Hematopoietic multipotent progenitor cell treated with erythropoietin and hydrocortisone succinate and interleukin-3 and kit ligand, for 17 days (in vitro differentiated cells): Measurements from ENCODE around the gene F2R.
"Not testable (repeated sequence)": the region's sequence is repeated elsewhere in the genome, so short reads cannot be mapped to it uniquely, and the experiment has no call there.

Experiments
- DNase-seq: peaks from one replicate; pipeline ENCODE4 v3.0.0-alpha.2; 2015; ENCODE audit warnings: low spot score

The F2R gene

DNA sequence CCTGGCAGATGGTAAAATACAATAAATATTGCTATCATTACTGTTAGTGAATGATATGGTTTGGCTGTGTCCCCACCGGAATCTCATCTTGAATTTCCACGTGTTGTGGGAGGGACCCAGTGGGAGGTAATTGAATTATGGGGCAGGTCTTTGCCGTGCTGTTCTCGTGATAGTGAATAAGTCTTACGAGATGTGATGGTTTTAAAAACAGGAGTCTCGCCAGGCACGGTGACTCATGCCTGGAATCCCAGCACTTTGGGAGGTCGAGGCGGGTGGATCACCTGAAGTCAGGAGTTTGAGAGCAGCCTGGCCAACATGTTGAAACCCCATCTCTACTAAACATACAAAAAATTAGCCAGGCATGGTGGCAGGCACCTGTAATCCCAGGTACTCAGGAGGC lies 45.2 kb downstream of the F2R start:
- not testable (repeated sequence) for DNase-seq

DNA sequence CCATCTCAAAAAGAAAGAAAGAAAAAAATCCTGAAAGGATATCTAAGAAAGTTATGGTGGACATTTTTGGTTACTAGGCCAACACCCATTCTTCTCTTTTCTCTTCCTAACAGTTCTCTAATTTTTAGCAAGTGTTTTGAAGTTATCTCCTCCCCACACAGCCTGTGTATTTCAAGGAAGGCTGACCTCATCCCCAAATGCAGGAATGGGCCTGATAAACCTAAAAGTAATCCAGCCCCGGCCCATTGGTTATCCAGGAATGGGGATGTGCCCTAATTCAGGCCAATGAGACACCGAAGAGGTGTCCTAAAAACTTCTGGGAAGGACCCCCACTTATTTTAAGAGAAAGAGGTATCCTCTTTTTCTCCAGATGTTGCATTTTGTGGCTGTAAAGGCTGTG lies 46.6 kb downstream of the F2R start:
- no peak for DNase-seq

DNA sequence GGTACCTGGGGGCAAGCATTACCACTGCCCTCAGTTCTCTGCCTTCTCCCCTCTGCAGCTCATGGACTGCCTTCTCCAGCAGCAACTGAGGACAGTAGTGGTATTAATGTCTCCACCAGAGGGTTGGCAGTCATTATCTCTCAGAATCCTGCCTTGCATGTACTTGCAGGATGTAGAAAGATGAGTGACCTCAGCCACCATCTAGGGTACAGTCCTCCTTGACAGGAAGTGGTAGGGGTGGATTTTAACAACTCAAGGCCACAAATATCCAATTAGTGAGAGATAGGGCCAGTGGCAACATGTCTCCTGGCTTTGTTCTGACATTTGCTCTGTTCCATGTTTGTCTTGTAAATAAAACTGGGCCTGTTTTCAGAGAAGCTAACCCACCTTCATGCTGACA lies 47.2 kb downstream of the F2R start:
- DNase-seq, result no peak

DNA sequence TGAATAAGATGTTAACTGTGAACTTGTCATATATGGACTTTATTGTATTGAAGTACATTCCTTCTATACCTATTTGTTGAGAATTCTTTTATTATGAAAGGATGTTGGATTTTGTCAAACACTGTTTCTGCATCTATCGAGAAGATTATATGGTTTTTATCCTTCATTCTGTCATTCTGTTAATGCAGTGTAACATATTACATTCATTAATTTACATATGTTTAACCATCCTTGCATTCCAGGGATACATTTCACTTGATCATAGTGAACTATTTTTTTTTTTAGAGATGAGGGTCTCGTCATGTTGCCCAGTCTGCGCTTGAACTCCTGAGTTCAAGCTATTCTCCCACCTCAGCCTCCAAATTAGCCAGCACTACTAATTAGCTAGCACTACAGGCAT lies 48.4 kb downstream of the F2R start:
- DNase-seq, result no peak

DNA sequence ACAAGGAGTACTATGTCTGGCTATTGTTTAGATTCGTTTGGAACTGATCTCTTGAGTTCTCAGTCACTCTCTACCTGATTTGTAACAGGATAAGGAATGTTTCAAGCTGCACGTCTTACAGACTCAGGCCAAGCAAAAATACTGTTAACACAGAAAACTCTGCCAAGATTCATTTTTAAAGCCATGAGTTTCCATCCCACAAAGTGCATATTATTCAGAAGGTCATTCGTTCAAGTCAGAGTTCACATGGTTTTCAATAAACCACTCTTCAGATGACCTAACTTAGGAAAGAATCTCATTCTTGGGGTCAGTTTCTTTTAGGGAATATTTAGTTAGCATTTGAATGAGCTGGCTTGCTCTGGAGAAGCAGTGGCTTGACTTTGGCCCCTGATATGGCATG lies 49.3 kb downstream of the F2R start:
- DNase-seq, result no peak

DNA sequence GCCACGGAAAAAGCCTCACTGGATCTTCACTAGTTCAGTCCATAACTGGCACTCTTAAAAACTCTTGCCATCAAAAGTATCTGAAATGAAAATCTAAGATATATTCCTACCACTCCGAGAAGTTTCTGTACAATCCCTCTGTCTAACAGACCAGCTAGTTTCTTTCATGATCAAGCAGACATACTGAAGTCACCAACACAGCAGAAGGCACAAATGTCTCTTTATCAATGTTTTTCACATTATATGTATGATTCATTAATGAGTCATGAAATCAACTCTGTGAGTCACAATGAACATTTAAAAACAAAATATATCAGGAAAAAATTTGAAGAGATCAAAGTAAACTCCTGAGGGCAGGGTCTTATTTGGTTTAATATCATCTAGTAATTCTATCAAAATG lies 50.8 kb downstream of the F2R start:
- DNase-seq, result no peak

DNA sequence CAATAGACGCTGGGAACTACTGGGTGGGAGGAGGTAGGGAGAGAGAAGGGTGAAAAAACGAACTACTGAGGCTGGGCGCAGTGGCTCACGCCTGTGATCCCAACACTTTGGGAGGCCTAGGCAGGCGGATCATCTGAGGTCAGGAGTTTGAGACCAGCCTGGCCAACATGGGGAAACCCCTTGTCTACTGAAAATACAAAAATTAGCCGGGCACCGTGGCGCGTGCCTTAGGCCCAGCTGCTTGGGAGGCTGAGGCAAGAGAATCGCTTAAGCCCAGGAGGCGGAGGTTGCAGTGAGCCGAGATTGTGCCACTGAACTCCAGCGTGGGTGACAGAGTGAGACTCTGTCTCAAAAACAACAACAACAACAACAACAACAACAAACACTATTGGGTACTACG lies 55.1 kb downstream of the F2R start:
- not testable (repeated sequence) for DNase-seq

DNA sequence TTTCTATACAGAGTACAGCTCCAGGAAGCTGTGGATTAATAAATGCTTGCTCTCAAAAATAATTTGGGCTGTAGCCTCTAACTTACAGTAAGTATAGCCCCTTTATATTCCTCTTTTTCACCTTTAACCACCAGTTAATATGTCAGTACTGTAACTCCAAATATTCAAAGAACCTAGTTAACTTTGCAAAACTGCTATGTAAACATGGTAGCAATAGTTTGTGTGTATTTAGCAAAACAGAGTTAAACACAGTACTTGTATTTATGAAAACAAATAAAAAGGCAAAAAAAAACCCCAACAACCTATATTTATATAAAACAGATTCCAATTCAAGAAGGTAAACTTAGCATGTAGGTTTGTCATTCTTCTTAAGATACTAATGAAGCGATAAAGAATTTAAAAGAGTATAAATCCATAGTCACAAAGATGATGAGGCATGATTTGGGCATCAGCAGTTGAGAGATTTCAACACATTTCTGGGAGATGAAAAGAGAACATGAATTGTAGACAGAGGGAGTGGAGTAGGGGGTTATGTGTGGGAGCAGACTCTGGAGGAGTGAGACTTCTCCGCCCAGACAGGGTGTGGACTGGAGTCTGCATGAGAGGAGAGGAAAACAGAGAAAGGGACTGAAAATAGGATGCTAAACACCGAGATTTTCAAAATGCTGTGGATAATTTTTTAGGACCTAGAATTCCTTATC lies 55.9 kb downstream of the F2R start:
- no peak for DNase-seq

DNA sequence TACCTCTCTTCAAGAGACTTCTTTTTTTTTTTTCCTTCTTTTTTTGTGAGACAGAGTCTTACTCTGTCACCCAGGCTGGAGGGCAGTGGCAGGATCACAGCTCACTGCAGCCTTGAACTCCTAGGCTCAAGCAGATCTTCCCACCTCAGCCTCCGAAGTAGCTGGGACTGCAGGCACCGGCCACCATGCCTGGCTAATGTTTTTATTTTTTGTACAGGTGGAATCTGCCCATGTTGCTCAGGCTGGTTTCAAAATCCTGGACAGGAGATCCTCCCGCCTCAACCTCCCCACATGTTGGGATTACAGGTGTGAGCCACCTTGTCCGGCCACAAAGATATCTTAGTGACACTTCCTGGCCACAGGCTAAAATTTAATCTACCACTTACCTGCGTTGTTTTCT lies 60.0 kb downstream of the F2R start:
- no peak for DNase-seq

DNA sequence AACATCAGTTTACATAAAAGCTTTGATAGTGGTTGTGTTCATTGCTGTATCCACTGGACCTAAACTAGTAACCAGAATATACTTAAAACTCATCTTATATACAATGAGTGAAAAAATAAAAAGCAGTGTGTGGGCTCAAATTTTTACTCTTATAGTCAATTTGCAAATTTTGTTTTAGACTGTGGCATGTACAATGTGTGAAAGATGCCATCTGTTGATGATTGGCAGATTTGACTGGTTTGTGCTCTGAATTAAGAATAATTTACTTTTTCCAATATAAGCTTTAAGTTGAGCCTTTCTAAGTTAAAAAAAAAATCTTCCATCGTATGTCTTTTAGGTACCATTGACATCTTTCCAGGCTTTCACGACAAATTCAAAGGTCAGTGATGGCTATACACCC lies 60.5 kb downstream of the F2R start:
- DNase-seq, result no peak

DNA sequence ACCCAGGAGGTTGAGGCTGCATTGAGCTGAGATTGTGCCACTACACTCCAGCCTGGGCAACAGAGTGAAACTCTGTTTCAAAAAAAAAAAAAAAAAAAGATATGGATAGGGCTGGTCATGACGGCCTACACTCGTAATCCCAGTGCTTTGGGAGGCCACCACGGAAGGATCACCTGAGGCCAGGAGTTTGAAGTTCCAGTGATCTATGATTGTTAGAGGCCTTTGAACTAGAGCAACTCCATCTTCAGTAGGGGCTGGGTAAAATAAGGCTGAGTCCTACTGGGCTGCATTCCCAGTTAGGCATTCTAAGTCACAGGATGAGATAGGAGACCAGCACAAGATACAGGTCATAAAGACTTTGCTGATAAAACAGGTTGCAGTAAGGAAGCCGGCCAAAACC lies 64.7 kb downstream of the F2R start:
- not testable (repeated sequence) for DNase-seq

DNA sequence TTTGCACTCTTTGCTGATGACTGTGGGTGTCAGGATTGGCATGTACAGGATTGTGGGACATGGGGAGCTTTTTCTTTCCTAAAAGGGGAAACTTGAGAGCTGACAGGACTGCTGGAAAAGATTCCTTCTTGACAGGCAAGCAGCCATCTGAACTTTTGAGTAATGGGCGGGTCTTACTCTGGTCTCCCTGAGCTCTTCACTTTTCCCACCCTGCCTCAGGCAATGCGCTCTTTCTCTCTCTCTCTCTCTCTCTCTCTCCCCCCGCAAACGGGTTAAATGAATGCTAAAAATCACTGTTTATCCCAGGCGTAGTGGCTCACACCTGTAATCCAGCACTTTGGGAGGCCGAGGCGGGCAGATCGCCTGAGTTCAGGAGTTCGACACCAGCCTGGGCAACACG lies 65.8 kb downstream of the F2R start:
- no peak for DNase-seq

DNA sequence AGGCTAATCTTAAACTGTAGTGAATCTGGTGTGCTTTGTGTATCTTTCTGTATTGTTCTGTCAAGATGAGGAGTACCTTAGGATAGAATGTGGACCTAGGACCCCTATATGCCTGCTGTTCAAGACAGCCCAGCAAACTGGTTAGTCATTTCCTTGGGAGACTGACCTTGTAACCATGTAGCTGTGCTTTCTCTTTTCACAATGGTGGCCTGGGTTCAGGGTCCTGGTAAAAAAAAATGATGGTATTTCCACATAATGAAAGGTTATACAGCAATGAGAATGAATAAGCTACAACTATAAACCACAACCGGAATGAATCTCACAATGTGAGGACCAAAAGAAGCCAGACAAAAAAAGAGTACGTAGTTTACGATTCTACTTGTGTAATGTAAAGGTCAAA lies 66.5 kb downstream of the F2R start:
- no peak for DNase-seq
